HL-60 (cell line): ENCODE results near the gene BBS1.

ENCODE experiments used
- GABPA ChIP-seq: IDR thresholded peaks from 2 replicates; pipeline ENCODE4 v1.6.1; 2012; ENCODE audit warnings: low read depth
- POLR2AphosphoS5 ChIP-seq: IDR thresholded peaks from 2 replicates; pipeline ENCODE4 v1.6.1; 2012; ENCODE audit warnings: low read depth
- SPI1 ChIP-seq: IDR thresholded peaks from 2 replicates; pipeline ENCODE4 v1.6.1; 2012; ENCODE audit warnings: low read depth, mild to moderate bottlenecking, borderline replicate concordance
- TF ChIP-seq, protein P1 (sequence below): IDR thresholded peaks from one replicate; pipeline ENCODE4 v1.5.1; 2011; ENCODE audit warnings: low read length, control low read depth, inconsistent platforms; ENCODE audit not compliant: insufficient read depth
- TF ChIP-seq, protein P2 (sequence below): IDR thresholded peaks from 2 replicates; pipeline ENCODE4 v1.6.1; 2012; ENCODE audit warnings: low read depth; ENCODE audit not compliant: insufficient replicate concordance

DNA sequence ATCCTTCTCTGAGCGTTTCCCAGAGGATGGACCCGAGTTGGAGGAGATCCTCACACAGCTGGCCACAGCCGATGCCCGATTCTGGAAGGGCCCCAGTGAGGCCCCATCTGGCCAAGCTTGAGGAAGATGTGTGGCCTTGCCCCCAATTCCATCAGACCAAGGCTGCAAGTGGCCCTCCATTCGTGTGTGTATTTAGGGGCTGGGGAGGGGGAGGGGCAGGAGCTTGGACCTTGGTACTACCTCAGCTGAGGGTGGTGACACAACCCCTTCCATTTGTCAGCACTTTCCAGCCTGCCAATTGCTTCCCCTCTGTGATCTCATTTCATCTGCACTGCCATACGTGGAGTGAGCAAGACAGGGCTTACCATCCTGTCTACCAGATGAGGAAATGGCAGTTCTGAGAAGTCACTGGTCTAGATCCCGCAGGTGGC, 1.3 kb upstream of the BBS1 start:
- TF ChIP-seq, protein P1, sequence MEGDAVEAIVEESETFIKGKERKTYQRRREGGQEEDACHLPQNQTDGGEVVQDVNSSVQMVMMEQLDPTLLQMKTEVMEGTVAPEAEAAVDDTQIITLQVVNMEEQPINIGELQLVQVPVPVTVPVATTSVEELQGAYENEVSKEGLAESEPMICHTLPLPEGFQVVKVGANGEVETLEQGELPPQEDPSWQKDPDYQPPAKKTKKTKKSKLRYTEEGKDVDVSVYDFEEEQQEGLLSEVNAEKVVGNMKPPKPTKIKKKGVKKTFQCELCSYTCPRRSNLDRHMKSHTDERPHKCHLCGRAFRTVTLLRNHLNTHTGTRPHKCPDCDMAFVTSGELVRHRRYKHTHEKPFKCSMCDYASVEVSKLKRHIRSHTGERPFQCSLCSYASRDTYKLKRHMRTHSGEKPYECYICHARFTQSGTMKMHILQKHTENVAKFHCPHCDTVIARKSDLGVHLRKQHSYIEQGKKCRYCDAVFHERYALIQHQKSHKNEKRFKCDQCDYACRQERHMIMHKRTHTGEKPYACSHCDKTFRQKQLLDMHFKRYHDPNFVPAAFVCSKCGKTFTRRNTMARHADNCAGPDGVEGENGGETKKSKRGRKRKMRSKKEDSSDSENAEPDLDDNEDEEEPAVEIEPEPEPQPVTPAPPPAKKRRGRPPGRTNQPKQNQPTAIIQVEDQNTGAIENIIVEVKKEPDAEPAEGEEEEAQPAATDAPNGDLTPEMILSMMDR: no peak
- TF ChIP-seq POLR2AphosphoS5 (no peak; the same call in 1 of the 2 replicates), GABPA (no peak), SPI1 (no peak)
- TF ChIP-seq, protein P2, sequence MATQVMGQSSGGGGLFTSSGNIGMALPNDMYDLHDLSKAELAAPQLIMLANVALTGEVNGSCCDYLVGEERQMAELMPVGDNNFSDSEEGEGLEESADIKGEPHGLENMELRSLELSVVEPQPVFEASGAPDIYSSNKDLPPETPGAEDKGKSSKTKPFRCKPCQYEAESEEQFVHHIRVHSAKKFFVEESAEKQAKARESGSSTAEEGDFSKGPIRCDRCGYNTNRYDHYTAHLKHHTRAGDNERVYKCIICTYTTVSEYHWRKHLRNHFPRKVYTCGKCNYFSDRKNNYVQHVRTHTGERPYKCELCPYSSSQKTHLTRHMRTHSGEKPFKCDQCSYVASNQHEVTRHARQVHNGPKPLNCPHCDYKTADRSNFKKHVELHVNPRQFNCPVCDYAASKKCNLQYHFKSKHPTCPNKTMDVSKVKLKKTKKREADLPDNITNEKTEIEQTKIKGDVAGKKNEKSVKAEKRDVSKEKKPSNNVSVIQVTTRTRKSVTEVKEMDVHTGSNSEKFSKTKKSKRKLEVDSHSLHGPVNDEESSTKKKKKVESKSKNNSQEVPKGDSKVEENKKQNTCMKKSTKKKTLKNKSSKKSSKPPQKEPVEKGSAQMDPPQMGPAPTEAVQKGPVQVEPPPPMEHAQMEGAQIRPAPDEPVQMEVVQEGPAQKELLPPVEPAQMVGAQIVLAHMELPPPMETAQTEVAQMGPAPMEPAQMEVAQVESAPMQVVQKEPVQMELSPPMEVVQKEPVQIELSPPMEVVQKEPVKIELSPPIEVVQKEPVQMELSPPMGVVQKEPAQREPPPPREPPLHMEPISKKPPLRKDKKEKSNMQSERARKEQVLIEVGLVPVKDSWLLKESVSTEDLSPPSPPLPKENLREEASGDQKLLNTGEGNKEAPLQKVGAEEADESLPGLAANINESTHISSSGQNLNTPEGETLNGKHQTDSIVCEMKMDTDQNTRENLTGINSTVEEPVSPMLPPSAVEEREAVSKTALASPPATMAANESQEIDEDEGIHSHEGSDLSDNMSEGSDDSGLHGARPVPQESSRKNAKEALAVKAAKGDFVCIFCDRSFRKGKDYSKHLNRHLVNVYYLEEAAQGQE: no peak
